GM21529 (cell line): ENCODE results near the gene TTC7B.

Experiments
- ATAC-seq: cut with Tn5 transposase; IDR thresholded peaks from one replicate; pipeline ENCODE4 v1.9.1; 2021; ENCODE audit not compliant: unreplicated experiment

Gene TTC7B

DNA sequence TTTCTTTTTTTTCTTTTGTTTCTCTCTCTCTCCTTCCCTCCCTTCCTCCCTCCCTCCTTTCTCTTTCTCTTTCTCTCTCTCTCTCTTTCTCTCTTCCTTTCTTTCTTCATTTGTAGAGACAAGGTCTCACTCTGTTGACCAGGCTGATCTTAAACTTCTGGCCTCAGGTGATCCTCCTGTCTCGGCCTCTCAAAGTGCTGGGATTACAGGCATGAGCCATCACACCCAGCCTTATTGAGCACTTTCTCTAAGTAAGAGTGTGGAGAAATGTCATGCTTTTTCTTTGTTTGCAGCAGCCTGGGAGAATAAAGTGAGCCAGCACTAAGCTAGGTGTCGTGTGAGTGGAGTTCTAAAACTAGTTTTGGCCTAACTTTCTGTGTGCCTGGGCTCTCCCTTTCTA, 74.0 kb downstream of the TTC7B start:
- no peak for ATAC-seq

DNA sequence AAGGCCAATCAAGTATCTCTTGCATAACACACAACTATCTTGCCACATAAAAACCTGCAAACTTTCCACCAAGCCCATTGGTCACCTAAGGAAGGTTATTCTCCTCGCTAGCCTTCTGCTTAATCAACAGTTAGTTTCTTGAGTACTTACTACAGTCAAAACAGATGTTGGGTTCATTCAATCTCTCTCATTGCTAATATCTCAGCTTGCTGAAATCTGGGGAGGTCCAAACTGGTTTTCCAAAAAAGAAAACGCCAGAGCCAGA, 74.6 kb downstream of the TTC7B start:
- no peak for ATAC-seq

DNA sequence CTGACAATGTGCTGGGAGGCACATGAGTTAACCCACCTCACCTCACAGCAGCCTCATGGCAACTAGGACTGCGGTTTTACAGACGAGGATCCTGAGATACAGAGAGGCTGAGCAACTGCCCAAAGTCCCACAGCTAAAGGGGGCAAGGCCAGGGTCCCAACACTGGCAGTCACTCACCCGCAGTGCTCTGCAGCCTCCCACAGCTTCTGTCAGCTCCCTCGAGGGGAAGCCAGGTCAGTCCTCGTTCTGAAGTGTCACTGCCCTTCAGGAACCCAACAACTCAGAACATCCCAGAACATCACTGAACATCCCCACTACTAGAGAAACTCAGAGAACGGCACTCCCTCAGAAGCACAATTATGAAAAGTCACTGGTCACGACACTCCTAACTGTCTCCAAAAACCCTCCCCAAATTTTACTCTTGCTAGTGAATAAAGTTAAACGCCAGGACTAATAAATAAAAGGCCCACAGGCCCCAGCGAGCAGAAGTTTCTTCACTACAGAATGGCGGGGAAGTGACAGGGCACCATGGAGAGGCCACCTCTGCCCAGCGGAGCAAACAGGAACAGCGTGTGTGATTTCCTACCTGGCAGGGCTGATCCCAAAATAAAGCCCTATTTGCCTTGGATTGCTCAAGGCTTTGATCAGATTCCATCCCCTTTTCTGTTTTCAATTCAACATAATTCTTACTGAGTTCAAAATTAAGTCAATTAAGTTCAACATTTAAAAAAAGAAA, 75.1 kb downstream of the TTC7B start:
- no peak for ATAC-seq

DNA sequence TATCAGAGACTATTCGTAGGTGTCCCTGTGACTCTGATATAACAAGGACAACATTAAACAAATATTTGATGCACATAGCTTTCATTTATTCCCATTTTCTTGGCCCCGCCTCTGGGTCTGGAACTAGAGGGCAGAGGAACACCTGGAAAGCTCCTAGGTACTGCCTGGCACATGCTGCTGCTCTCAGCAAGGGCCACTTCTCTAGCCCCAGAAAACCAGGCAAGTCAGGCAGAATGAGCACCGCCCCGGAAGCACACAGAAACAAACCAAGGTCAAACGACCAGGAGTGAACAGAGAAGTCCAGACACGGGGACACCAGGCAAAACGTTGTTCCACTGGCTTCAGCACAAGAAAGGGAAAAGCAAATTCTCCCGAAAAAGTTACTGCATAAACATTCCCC, 76.1 kb downstream of the TTC7B start:
- no peak for ATAC-seq

DNA sequence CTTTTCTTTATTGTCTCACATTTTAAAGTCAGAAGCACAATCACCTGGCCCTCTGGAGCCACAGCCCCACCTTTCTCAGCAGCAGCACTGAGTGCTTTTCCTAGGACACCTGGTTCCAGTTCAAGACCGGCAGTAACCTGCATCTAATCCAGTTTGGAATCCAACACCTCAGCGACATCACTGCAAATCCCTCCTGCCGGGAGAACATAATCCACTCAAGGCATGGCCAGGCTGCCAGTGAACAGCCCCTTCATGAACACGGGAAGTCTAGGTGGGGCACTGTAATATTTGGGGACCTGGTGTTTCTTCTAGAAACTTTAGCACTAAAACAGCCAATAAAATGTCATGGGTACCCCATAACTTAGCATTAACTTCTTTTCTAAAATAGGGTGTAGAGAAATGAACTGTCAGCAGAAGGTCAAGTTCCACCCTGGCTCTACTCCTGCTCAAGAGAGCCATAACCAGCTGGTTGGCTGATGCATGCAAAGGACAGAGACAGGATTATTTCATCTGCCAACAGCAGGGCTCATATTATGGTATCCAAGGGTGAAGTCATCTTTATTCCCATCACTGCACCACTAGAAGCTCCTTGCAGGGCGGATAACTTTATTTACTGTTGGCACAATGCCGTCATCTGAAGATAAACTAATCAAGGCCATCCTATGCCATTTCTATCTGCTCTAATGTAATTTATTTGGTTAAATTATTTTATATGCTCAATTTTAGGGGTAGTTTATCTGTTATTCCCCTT, 76.7 kb downstream of the TTC7B start:
- no peak for ATAC-seq

DNA sequence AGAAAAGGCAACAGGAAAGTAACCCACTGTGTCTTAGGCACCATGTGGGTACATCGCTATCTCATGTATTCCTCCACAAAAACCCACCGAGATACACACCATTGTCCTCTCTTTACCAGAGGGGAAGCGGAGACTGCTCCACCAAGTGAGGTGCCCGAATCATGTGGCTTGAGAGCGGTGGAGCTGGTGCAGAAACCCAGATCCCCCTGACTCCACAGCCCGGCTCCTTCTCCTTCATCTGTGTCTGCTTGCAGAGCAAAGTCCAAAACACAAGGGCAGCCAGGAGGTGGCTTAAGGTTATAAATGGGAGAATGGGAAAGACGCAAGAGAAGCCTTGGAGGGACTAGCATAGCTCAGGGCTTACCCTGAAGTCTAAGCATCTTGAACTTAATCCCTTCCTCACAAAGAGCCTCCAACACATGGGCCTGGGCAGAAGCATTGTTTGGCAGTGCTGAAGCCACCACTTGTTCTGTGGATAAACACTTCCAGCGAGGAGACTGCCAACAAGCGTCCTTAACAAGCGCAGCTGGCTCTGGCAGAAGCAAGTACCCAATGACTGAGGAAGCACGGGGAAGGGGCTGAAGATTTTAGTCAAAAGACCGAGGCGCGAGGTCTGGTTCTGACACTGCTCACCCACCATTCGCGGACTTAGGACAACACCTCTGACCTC, 83.0 kb downstream of the TTC7B start:
- ATAC-seq = no peak

DNA sequence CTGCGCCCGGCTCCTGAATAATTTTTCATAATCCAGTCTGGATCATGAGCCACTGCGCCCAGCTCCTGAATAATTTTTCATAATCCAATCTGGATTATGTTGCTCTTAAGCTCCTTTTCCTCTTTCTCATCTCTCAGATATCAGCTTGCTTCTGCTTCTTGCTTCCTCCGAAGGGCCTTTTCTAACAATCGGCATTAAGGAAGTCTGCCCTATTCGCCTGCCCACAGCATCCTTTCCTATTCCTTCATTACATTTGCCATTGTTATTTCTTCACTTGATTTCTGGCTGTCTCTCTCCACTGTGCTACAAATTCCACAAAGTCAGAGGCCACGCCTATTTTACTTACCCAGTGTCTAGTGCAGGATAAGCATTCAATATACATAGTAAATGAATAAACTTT, 83.5 kb downstream of the TTC7B start:
- ATAC-seq = no peak

DNA sequence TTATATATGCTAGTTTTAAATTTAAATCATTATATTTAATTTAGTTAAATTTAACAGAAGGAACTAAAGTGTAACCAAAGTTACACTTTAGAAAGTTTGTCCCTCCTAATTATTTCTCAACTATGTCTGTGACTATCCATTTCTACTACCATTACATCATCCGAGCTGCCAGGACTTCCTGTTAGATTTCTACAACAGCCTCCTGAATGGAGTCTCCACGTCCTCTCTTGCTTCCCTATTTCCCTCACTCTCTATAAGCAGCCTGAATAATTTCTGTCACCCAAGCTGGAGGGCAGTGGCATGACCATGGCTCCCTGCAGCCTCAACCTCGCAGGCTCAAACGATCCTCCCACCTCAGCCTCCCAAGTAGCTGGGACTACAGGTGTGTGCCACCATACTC, 84.1 kb downstream of the TTC7B start:
- no peak for ATAC-seq

DNA sequence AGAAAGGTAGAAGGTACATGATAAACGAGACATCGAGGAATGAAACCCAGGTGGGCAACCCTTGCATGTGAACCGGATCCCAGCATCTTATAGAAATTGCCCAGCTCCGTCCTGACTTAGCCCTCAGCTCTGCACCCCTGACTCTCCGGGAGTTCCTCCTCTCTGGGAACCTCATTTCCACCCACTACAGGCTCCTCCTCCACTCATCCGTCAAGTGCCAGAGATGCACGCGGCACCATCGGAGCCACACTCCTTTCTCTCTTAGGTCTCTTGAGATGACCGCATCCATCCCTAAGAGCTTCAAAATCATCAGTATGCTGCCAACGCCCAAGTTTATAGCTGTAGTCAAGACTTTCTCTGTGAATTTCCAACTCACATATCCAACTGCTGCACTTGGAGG, 84.7 kb downstream of the TTC7B start:
- ATAC-seq = no peak

DNA sequence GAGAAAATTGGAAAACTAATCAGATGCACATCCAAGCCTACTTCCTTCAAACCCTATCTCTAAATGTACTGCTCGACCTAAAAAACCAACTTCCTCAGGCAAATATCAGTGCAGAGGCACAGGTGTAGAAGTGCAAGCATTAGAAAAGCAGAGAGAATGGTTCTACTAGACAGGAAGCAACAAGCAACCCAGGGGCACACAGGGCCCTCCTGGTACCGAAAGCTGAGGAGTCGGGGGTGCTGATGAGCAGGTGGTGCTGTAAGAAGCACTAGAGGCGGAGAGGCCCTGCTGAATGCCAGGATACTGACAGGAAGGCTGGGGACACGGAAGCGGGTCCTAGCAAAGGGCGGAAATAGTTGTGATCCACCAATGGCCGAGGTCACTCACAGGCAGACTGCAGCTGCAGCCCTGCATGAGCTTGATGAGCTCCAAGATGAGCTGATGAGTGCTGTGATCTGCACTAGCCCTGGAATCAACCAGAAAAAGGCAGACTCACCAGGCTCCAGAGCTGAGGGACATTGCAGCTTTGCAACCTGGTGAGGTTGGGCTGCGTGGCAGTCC, 85.9 kb downstream of the TTC7B start:
- ATAC-seq = no peak

DNA sequence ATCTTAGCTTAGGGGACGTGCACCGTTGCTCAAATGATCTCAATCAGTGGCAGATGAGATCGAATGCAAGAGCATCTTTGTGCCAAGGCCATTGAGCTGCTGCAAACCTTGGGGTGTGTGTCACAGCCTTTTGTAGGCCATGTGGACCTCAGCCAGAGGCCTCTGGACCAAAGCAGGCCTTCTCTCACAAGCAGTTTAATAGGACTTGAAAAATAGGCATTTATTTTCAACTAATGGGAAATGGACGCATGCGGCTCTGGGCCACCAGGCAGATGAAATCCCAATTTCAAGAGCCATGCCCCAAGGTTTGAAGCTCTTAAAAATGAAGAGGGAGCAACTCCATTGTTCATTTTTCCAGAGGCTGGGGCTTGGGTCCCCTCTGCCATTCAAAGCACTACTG, 87.3 kb downstream of the TTC7B start:
- ATAC-seq = no peak

DNA sequence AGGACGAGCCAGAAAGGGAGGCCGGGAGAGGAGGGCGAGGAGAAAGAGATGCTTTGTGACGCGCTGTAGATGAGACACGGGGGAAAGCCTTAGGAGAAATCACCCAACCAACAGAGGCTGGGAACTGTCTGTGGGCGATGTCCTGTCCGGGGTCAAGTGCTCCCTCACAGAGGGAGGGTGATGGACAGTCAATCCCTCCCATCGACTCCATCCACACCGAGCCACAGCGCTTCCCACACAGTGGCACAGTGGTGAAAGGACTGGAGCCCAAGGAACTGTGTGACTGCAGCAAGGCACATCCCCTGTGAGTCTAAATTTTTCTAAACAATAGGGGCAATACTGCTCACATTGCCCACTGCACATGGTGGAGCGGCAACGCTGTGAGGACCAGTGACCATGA, 89.1 kb downstream of the TTC7B start:
- no peak for ATAC-seq

DNA sequence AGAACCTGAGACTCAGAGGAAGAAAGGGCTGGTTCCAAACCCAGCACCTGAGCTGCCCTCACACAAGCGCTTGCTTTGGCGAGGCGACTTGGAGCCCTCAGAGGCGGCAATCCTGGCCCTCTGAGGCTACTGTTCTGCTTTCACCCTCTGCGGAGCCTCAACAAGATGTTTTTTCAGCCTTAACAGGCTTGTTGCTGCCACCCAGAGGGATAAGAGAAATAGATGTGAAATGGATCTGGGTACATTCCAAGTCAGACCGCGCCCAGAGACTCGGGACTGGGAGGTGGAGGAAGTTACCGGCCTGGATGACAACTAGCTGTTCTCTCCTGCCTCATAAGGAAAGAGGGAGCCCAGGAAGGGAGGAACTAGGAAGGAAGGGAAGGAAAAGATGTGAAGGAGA, 89.6 kb downstream of the TTC7B start:
- no peak for ATAC-seq

DNA sequence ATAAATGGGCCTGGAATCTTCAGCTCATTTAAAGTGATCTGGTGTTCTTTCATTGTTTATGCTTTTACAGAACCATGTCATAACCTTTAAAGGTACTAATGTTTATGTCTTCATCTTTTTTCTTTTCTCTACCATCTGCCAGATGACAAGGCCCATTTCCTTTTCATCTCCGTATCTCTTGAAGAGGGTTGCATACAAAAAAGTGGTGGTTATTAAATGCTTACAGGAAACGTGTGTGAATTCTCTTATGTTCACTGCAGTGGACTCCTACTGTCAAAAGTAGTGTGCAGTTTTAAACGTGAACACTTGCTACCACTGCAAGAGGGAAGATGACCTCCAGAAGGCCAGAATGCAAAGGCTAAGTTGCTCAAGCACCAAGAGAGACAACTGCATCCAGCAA, 91.4 kb downstream of the TTC7B start:
- no peak for ATAC-seq

DNA sequence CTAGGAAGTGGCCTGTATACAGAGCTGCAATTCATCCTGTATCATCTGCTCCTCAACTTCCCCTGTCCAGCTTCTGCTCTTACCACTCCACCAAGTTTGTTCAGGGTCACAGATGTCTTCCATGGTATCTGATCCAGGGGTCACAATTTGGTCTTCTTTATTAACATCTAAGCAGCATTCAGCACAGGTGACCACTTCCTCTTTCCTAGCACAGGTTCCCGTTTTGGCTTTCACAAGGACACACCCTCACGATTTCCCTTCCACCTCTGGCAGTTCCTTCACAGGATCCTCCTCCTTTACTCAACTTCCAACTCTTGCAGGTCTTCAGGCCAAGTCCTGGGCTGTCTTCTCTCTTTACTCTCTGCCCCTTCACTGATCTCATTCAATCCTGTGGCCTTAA, 93.6 kb downstream of the TTC7B start:
- no peak for ATAC-seq

DNA sequence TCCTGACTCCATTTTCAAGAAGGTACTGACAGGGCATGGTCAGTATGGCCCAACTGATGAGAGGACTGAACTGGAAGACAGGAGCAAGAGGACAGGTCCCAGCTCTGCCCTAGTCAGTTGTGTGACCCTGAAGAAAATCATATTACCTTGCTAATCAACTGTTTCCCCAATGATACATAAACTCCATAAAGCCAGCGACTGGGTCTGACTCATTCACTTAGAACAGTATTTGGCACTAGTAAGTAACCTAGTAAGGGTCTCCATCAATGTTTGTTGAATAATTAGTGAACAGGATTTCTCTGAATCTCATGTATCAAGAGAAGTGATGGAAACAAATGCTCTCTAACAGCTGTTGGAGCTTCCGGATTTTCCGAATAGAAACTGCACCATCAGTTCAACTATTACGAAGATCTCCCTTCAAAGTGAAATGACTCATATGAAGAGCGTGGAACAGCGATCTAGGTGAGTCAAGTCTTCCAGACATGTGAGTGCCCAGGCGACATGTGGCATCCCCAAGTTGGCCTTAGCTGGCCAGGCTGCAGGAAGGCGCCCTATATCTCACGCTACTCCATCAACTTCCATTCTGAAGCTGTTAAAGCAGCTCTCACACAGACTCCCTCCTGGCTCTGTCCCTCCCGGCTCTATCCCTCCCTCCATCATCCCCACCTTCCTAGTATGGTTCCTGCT, 94.5 kb downstream of the TTC7B start:
- no peak for ATAC-seq

DNA sequence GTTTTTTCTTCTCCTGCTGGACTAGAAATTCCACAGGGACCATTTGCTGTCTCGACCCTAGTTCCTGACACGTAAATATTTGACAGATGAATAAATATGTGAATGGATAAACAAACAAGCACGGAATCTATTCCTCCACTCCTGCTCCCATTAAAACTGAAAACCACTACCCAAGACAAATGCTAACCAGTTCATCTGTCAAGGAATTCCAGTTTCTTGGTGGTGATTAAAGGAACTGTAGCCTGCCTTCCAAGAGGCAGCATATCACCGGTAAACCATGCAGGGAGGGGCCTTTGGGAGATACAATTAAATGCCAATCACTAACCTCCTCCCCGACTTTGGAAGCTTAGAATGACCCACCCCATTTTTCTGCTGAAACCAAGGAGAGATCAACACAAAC, 95.4 kb downstream of the TTC7B start:
- no peak for ATAC-seq

DNA sequence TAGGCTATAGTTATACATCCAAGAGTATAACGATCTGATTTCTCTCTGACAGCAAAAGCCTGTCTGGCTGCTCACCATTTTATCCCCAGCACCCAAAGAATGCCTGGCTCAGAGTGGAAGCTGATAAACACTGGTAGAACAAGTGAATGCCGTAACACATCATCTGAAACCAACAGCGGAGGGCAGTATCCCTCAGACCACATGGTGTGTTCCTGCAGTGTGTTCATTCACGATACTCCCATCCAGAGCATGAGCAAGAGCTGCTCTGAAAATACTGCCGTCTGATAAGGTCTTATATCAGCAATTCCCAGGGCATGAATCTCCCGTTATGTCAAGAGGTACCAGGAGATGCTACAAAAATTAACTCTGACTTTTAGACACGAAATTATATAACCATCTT, 95.9 kb downstream of the TTC7B start:
- no peak for ATAC-seq

DNA sequence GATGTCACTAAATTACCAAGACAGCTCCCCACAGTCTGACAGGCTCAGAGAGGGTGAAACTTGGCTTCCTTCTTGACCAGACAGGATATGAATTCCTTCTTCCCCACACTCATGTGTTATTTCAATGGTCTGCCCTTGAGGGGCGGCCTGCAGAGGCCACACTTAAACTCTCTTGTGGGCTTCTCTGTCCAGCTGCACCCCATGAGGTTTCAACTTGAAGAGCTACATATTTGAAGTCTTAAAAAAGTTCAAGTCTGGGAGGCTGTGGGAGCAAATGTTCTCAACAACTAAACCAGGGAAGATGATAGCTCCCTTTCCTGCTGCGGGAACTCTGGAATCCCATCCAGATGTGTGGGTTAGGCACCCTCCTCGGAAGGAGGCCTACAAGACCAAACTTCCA, 98.3 kb downstream of the TTC7B start:
- ATAC-seq = no peak

DNA sequence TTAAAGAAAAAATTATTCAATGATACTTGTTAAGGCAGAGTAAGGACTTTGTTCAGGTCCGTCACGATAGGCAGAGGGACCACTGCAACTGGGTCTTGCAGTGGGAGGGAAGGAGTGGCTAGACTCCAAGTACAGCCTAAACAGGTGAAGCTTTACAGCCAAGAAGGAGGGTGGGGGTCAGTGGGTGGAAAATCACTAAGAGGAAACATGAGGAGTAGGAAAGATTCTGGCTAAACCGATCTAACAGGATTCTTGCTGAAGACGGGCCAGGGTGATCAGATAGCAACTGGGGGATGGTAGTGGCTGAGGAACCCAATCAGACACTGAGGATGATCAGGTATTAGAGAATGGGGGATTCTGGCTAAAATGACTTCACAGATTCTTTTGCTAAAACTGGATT, 100.2 kb downstream of the TTC7B start:
- ATAC-seq = no peak

DNA sequence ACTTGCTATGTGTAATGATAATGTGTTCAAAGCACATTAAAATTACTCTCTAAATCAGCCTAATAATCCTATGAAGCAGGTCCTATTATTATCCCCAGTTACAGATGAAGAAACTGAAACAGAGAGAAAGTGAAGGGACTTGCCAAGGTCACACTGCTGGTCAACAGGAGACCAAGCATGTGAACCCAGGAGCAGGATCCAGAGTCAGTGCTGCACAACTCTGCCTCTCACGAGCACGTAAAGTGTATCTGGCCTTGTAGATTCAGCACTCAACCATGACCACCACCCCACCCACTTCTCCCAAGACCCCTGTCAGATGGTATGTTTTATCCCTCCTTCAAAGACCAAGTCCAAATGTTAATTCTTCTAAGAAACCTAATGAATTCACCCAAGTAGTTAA, 100.7 kb downstream of the TTC7B start:
- no peak for ATAC-seq

DNA sequence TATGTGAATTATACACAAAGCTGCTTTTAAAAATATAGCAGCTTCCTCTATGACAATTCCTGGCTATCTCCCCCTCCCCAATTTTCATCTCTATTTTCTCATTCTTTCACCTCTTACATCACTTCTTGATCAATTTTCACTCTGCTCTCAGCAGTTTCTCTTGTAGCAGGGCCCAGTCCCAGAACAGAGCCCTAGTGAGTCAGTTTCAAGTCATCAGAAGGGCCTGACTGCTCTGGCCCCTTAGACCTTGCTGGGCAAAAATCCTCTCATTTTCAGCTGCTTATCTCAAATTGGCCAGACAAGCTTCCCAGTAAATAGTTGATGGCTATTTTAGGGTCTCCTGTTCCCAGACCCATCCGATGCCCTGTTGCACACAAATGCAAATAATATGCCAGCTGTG, 101.4 kb downstream of the TTC7B start:
- no peak for ATAC-seq
